Prostate gland (tissue), 2 donors: ENCODE data around the gene CREG2.

ENCODE experiments used
- CTCF ChIP-seq, 4 experiments: fragments of 200-600 bp in 2 of 4; fragments of 450-650 bp in 2 of 4; sonication (generic) in 2 of 4; IDR thresholded peaks; 1 replicate in 3 of 4; 2 replicates in 1 of 4; pipeline ENCODE4 v1.5.1; 2016 to 2019; ENCODE audit warnings: antibody characterized with exemption in 4 of 4, mild to moderate bottlenecking in 2 of 4, moderate library complexity in 2 of 4
- POLR2A ChIP-seq: fragments of 450-650 bp; IDR thresholded peaks from one replicate; pipeline ENCODE4 v1.6.1; 2016; ENCODE audit warnings: antibody characterized with exemption, mild to moderate bottlenecking
- POLR2AphosphoS5 ChIP-seq: sonication (generic); formaldehyde crosslinking; IDR thresholded peaks from one replicate; pipeline ENCODE4 v1.6.1; 2017; ENCODE audit warnings: antibody characterized with exemption

- TF ChIP-seq CTCF (IDR thresholded peaks at IDR 0.05) (no peak), POLR2AphosphoS5 (no peak), POLR2A (no peak)
Observed at GRCh38 chr2:101307503-101307902, 79.8 kb downstream of the CREG2 start.
